Dendritic cell treated with granulocyte-macrophage colony-stimulating factor and Interleukin-4, amounts not matched to agents 40 ng/mL and 50 ng/mL, for 4 days (primary cell): ENCODE data around the gene SLC25A30.
"Not testable (repeated sequence)": the region's sequence is repeated elsewhere in the genome, so short reads cannot be mapped to it uniquely, and the experiment has no call there.

Experiments
- H3K27ac Mint-ChIP-seq: one replicate; pipeline ENCODE4 v1.8.0; 2022; ENCODE audit warnings: mild to moderate bottlenecking, mixed read lengths
- H3K27me3 Mint-ChIP-seq: one replicate; pipeline ENCODE4 v1.8.0; 2022; ENCODE audit warnings: mild to moderate bottlenecking, mixed read lengths
- H3K36me3 Mint-ChIP-seq: one replicate; pipeline ENCODE4 v1.8.0; 2022; ENCODE audit warnings: low read depth, mixed read lengths
- H3K4me1 Mint-ChIP-seq: one replicate; pipeline ENCODE4 v1.8.0; 2022; ENCODE audit warnings: low read depth, mixed read lengths
- H3K4me3 Mint-ChIP-seq: one replicate; pipeline ENCODE4 v1.8.0; 2022; ENCODE audit warnings: mild to moderate bottlenecking, moderate library complexity, mixed read lengths
- H3K9me3 Mint-ChIP-seq: one replicate; pipeline ENCODE4 v1.8.0; 2022; ENCODE audit warnings: mixed read lengths
- intact Hi-C: fragments of 100-400 bp; cut with micrococcal nuclease; formaldehyde crosslinking; loops from one replicate; pipeline ENCODE4 v1.15.0; 2022

Gene SLC25A30

GRCh38 chr13:45361596-45362206 is 56.5 kb downstream of the SLC25A30 start:
- Mint-ChIP-seq H3K27me3 (no peaks in the 10 kb centered on the region), H3K27ac (peak overlapping the region; percentile 31), H3K4me3 (no peak overlapping the region), H3K36me3 (peaks cover 68% of the 10 kb centered on the region), H3K9me3 (peaks cover 16% of the 10 kb centered on the region), H3K4me1 (peaks cover 33% of the 10 kb centered on the region)
- intact Hi-C loops, result no loop called here

- Mint-ChIP-seq H3K27ac (peak overlapping the region; percentile 35), H3K36me3 (peaks cover 60% of the 10 kb centered on the region), H3K27me3 (no peaks in the 10 kb centered on the region), H3K4me1 (peaks cover 30% of the 10 kb centered on the region), H3K9me3 (peaks cover 7% of the 10 kb centered on the region), H3K4me3 (no peak overlapping the region)
- intact Hi-C loops, result no loop called here
Measured at GRCh38 chr13:45356966-45357672, 61.1 kb downstream of the SLC25A30 start.

- Mint-ChIP-seq H3K27ac (peak overlapping the region; percentile 79), H3K4me1 (peaks cover 23% of the 10 kb centered on the region), H3K36me3 (peaks cover 60% of the 10 kb centered on the region), H3K9me3 (no peaks in the 10 kb centered on the region), H3K4me3 (no peak overlapping the region), H3K27me3 (no peaks in the 10 kb centered on the region)
- intact Hi-C loops, result no loop called here
Measured at GRCh38 chr13:45353895-45354294, 64.3 kb downstream of the SLC25A30 start.

GRCh38 chr13:45352031-45352430 is 66.1 kb downstream of the SLC25A30 start:
- H3K27me3 Mint-ChIP-seq, result no peaks in the 10 kb centered on the region
- no peaks in the 10 kb centered on the region for H3K9me3 Mint-ChIP-seq
- H3K4me1 Mint-ChIP-seq, result peaks cover 19% of the 10 kb centered on the region
- intact Hi-C loops, result no loop called here
- no peak overlapping the region for H3K27ac Mint-ChIP-seq
- peaks cover 62% of the 10 kb centered on the region for H3K36me3 Mint-ChIP-seq
- no peak overlapping the region for H3K4me3 Mint-ChIP-seq

- peaks cover 12% of the 10 kb centered on the region for H3K4me1 Mint-ChIP-seq
- no peaks in the 10 kb centered on the region for H3K27me3 Mint-ChIP-seq
- H3K27ac Mint-ChIP-seq, result no peak overlapping the region
- no peaks in the 10 kb centered on the region for H3K9me3 Mint-ChIP-seq
- H3K36me3 Mint-ChIP-seq, result peaks cover 72% of the 10 kb centered on the region
- H3K4me3 Mint-ChIP-seq, result no peak overlapping the region
- intact Hi-C loops, result no loop called here
Measured at GRCh38 chr13:45350152-45350551, 68.0 kb downstream of the SLC25A30 start.

- H3K27me3 Mint-ChIP-seq, result no peaks in the 10 kb centered on the region
- peaks cover 72% of the 10 kb centered on the region for H3K36me3 Mint-ChIP-seq
- H3K9me3 Mint-ChIP-seq, result no peaks in the 10 kb centered on the region
- H3K4me1 Mint-ChIP-seq, result peaks cover 12% of the 10 kb centered on the region
- intact Hi-C loops, result loop anchor here (10.0 kb wide), 1 partner anchor 115 kb away; the partner anchor contains the start of gene COG3
- no peak overlapping the region for H3K27ac Mint-ChIP-seq
- H3K4me3 Mint-ChIP-seq, result no peak overlapping the region
Measured at GRCh38 chr13:45349438-45349837, 68.7 kb downstream of the SLC25A30 start.

GRCh38 chr13:45344064-45344463 is 74.1 kb downstream of the SLC25A30 start:
- not testable (repeated sequence) for H3K9me3 Mint-ChIP-seq, H3K4me1 Mint-ChIP-seq, H3K4me3 Mint-ChIP-seq, H3K27ac Mint-ChIP-seq, H3K27me3 Mint-ChIP-seq
- H3K36me3 Mint-ChIP-seq, result peaks cover 72% of the 10 kb centered on the region
- intact Hi-C loops, result loop anchor here (5.0 to 10.0 kb wide), 2 partner anchors 73 to 121 kb away; partner anchors contain the start of genes COG3 and SLC25A30
